ENCODE measurements around the gene C3orf52. TPM values are rescaled to one million over a fixed set of nuclear protein-coding genes. Genes with fewer than 3 reads are reported as not detected.

C3orf52 gene
- total and polyA plus RNA-seq, 5 experiments from 2014 or later = 0.54 to 0.96 (median 0.94) TPM

- H3K4me1 Mint-ChIP-seq = peaks cover 15 to 39% (median 31%) of the 10 kb centered on the region in 4 donors
- peaks cover 0 to 24% (median 9%) of the 10 kb centered on the region in 5 donors for H3K27me3 Mint-ChIP-seq
- H3K36me3 Mint-ChIP-seq = no peaks in the 10 kb centered on the region
- no peaks in the 10 kb centered on the region for H3K9me3 Mint-ChIP-seq
- POLR2A ChIA-PET = no interaction called here
- no peak for ATAC-seq
- H3K27ac Mint-ChIP-seq = no peak overlapping the region
- no peak overlapping the region for H3K4me3 Mint-ChIP-seq
- DNase-seq = no peak
Observed at GRCh38 chr3:112089956-112090886, 4.0 kb downstream of the C3orf52 start.

- POLR2A ChIA-PET = no interaction called here
- peaks cover 0 to 24% (median 9%) of the 10 kb centered on the region in 5 donors for H3K27me3 Mint-ChIP-seq
- H3K9me3 Mint-ChIP-seq = no peaks in the 10 kb centered on the region
- no peak overlapping the region for H3K4me3 Mint-ChIP-seq
- no peak overlapping the region for H3K27ac Mint-ChIP-seq
- peaks cover 14 to 35% (median 27%) of the 10 kb centered on the region in 4 donors for H3K4me1 Mint-ChIP-seq
- ATAC-seq (no peak), DNase-seq (no peak)
- peaks cover 0 to 2% (median 0%) of the 10 kb centered on the region in 3 donors for H3K36me3 Mint-ChIP-seq
Observed at GRCh38 chr3:112090887-112091586, 4.8 kb downstream of the C3orf52 start.

GRCh38 chr3:112092496-112093179, 6.4 kb downstream of the C3orf52 start:
- Mint-ChIP-seq H3K27ac (peak overlapping the region in 1 of 10 donors; percentile 35), H3K4me3 (peak overlapping the region in 1 of 10 donors; percentile 42), H3K9me3 (no peaks in the 10 kb centered on the region), H3K4me1 (peaks cover 9 to 25% (median 19%) of the 10 kb centered on the region in 4 donors), H3K27me3 (peaks cover 0 to 22% (median 6%) of the 10 kb centered on the region in 5 donors), H3K36me3 (peaks cover 0 to 2% (median 0%) of the 10 kb centered on the region in 3 donors)
- no peak for DNase-seq
- no peak for ATAC-seq
- POLR2A ChIA-PET = interaction anchor here (0.7 kb wide), 1 partner anchor 11 kb away, joined by 3 read pairs; no protein-coding TSS in a partner anchor

- no peak for ATAC-seq
- DNase-seq = no peak
- H3K36me3 Mint-ChIP-seq = peaks cover 0 to 2% (median 0%) of the 10 kb centered on the region in 3 donors
- POLR2A ChIA-PET = interaction anchor here (0.7 kb wide), 1 partner anchor 12 kb away, joined by 3 read pairs; no protein-coding TSS in a partner anchor
- peak overlapping the region in 1 of 10 donors; percentile 38 for H3K27ac Mint-ChIP-seq
- H3K4me1 Mint-ChIP-seq = peaks cover 9 to 26% (median 19%) of the 10 kb centered on the region in 4 donors
- no peaks in the 10 kb centered on the region for H3K9me3 Mint-ChIP-seq
- H3K27me3 Mint-ChIP-seq = peaks cover 0 to 18% (median 8%) of the 10 kb centered on the region in 5 donors
- H3K4me3 Mint-ChIP-seq = peak overlapping the region in 1 of 10 donors; percentile 42
Observed at GRCh38 chr3:112093180-112093522, 7.0 kb downstream of the C3orf52 start.

- peaks cover 0 to 8% (median 0%) of the 10 kb centered on the region in 9 donors for H3K9me3 Mint-ChIP-seq
- POLR2A ChIA-PET = no interaction called here
- peaks cover 3 to 9% (median 4%) of the 10 kb centered on the region in 5 donors for H3K27me3 Mint-ChIP-seq
- no peak overlapping the region for H3K27ac Mint-ChIP-seq
- peaks cover 0 to 6% (median 0%) of the 10 kb centered on the region in 3 donors for H3K36me3 Mint-ChIP-seq
- ATAC-seq = no peak
- no peak overlapping the region for H3K4me3 Mint-ChIP-seq
- no peak for DNase-seq
- peaks cover 7 to 21% (median 16%) of the 10 kb centered on the region in 4 donors for H3K4me1 Mint-ChIP-seq
Observed at GRCh38 chr3:112095731-112096130, 9.5 kb downstream of the C3orf52 start.

GRCh38 chr3:112096176-112096575, 10.0 kb downstream of the C3orf52 start:
- H3K36me3 Mint-ChIP-seq = peaks cover 0 to 6% (median 0%) of the 10 kb centered on the region in 3 donors
- H3K27me3 Mint-ChIP-seq = peaks cover 3 to 9% (median 4%) of the 10 kb centered on the region in 5 donors
- no peak for ATAC-seq
- DNase-seq = no peak
- H3K9me3 Mint-ChIP-seq = peaks cover 0 to 8% (median 0%) of the 10 kb centered on the region in 9 donors
- no peak overlapping the region for H3K27ac Mint-ChIP-seq
- POLR2A ChIA-PET = no interaction called here
- H3K4me3 Mint-ChIP-seq = no peak overlapping the region
- H3K4me1 Mint-ChIP-seq = peaks cover 7 to 16% (median 14%) of the 10 kb centered on the region in 4 donors

- POLR2A ChIA-PET = no interaction called here
Observed at GRCh38 chr3:112097378-112097777, 11.2 kb downstream of the C3orf52 start.

GRCh38 chr3:112101916-112102315, 15.7 kb downstream of the C3orf52 start:
- POLR2A ChIA-PET = no interaction called here
- H3K4me1 Mint-ChIP-seq = peaks cover 0 to 3% (median 0%) of the 10 kb centered on the region in 4 donors
- DNase-seq = no peak
- no peak overlapping the region for H3K27ac Mint-ChIP-seq
- H3K27me3 Mint-ChIP-seq = peaks cover 0 to 9% (median 3%) of the 10 kb centered on the region in 5 donors
- H3K4me3 Mint-ChIP-seq = no peak overlapping the region
- peaks cover 0 to 8% (median 0%) of the 10 kb centered on the region in 9 donors for H3K9me3 Mint-ChIP-seq
- H3K36me3 Mint-ChIP-seq = peaks cover 0 to 6% (median 3%) of the 10 kb centered on the region in 3 donors
- ATAC-seq = no peak

More at GRCh38 chr3:112097378-112097777, 11.2 kb downstream of the C3orf52 start:
- Mint-ChIP-seq H3K36me3 (peaks cover 0 to 6% (median 0%) of the 10 kb centered on the region in 3 donors), H3K9me3 (peaks cover 0 to 8% (median 0%) of the 10 kb centered on the region in 9 donors), H3K27me3 (peaks cover 3 to 9% (median 4%) of the 10 kb centered on the region in 5 donors), H3K4me3 (no peak overlapping the region), H3K4me1 (peaks cover 7 to 12% (median 10%) of the 10 kb centered on the region in 4 donors), H3K27ac (no peak overlapping the region)
- ATAC-seq (no peak), DNase-seq (no peak)

- POLR2A ChIA-PET = no interaction called here
- Mint-ChIP-seq H3K9me3 (no peaks in the 10 kb centered on the region), H3K27ac (no peak overlapping the region), H3K4me1 (no peaks in the 10 kb centered on the region), H3K36me3 (peaks cover 0 to 6% (median 0%) of the 10 kb centered on the region in 3 donors), H3K27me3 (no peaks in the 10 kb centered on the region), H3K4me3 (no peak overlapping the region)
- DNase-seq (no peak), ATAC-seq (no peak)
Observed at GRCh38 chr3:112104774-112105173, 18.6 kb downstream of the C3orf52 start.

GRCh38 chr3:112109322-112109721, 23.1 kb downstream of the C3orf52 start:
- no peaks in the 10 kb centered on the region for H3K27me3 Mint-ChIP-seq

GRCh38 chr3:112111785-112112402, 25.7 kb downstream of the C3orf52 start:
- Mint-ChIP-seq H3K36me3 (peaks cover 0 to 2% (median 0%) of the 10 kb centered on the region in 3 donors), H3K27ac (peak overlapping the region in 5 of 10 donors; percentile 3 to 77 (median 41)), H3K4me1 (peaks cover 3 to 38% (median 13%) of the 10 kb centered on the region in 4 donors), H3K4me3 (no peak overlapping the region), H3K9me3 (no peaks in the 10 kb centered on the region), H3K27me3 (no peaks in the 10 kb centered on the region)
- peak; percentile 95 to 97 for ATAC-seq
- POLR2A ChIA-PET = interaction anchor here (0.5 kb wide), 1 partner anchor 220 kb away, joined by 3 read pairs; no protein-coding TSS in a partner anchor
- DNase-seq = peak; percentile 9 to 78 (median 64)

More at GRCh38 chr3:112109322-112109721, 23.1 kb downstream of the C3orf52 start:
- Mint-ChIP-seq H3K27ac (no peak overlapping the region), H3K9me3 (no peaks in the 10 kb centered on the region), H3K4me1 (peaks cover 0 to 16% (median 7%) of the 10 kb centered on the region in 4 donors), H3K4me3 (no peak overlapping the region), H3K36me3 (no peaks in the 10 kb centered on the region)
- DNase-seq (no peak), ATAC-seq (no peak)
- POLR2A ChIA-PET = no interaction called here
